Hematopoietic multipotent progenitor cell treated with erythropoietin and hydrocortisone succinate and interleukin-3 and kit ligand, for 15 days (in vitro differentiated cells): ENCODE results near the gene SLC39A7.
A peak's percentile ranks its signal among the peaks of the same experiment; 100 is the strongest.

Experiments
- DNase-seq: peaks from one replicate; pipeline ENCODE4 v3.0.0-alpha.2; 2015; ENCODE audit warnings: low spot score

The SLC39A7 gene

GRCh38 chr6:33170176-33171015 is 30.3 kb upstream of the SLC39A7 start:
- DNase-seq: no peak

- no peak for DNase-seq
Observed at GRCh38 chr6:33171016-33171879, 29.4 kb upstream of the SLC39A7 start.

GRCh38 chr6:33171880-33172687 is 28.6 kb upstream of the SLC39A7 start:
- DNase-seq: no peak

- DNase-seq: peak; percentile 21
Observed at GRCh38 chr6:33172688-33173534, 27.8 kb upstream of the SLC39A7 start.

- no peak for DNase-seq
Observed at GRCh38 chr6:33173535-33174180, 27.0 kb upstream of the SLC39A7 start.

- no peak for DNase-seq
Observed at GRCh38 chr6:33174784-33175183, 25.9 kb upstream of the SLC39A7 start.

- DNase-seq: no peak
Observed at GRCh38 chr6:33175436-33176069, 25.1 kb upstream of the SLC39A7 start.

- DNase-seq: no peak
Observed at GRCh38 chr6:33176906-33177305, 23.8 kb upstream of the SLC39A7 start.

- no peak for DNase-seq
Observed at GRCh38 chr6:33177552-33178446, 22.9 kb upstream of the SLC39A7 start.

GRCh38 chr6:33178755-33179475 is 21.8 kb upstream of the SLC39A7 start:
- DNase-seq: no peak

- DNase-seq: no peak
Observed at GRCh38 chr6:33181141-33181540, 19.5 kb upstream of the SLC39A7 start.

GRCh38 chr6:33183071-33183683 is 17.5 kb upstream of the SLC39A7 start:
- DNase-seq: no peak

GRCh38 chr6:33185190-33185589 is 15.5 kb upstream of the SLC39A7 start:
- DNase-seq: no peak

- DNase-seq: no peak
Observed at GRCh38 chr6:33185654-33186187, 14.9 kb upstream of the SLC39A7 start.

GRCh38 chr6:33187809-33188208 is 12.9 kb upstream of the SLC39A7 start:
- no peak for DNase-seq

- DNase-seq: no peak
Observed at GRCh38 chr6:33189164-33189563, 11.5 kb upstream of the SLC39A7 start.

GRCh38 chr6:33189625-33190448 is 10.8 kb upstream of the SLC39A7 start:
- DNase-seq: no peak
